ENCODE results near the gene DLGAP1. TPM values are rescaled to one million over a fixed set of nuclear protein-coding genes. Genes with fewer than 3 reads are reported as not detected.
A peak's percentile ranks its signal among the peaks of the same experiment; 100 is the strongest.

The DLGAP1 gene
- total and polyA plus RNA-seq, 2 of the 4 experiments (the other 2 are of a cell fraction) = under 0.01 to 0.09 TPM

DNA sequence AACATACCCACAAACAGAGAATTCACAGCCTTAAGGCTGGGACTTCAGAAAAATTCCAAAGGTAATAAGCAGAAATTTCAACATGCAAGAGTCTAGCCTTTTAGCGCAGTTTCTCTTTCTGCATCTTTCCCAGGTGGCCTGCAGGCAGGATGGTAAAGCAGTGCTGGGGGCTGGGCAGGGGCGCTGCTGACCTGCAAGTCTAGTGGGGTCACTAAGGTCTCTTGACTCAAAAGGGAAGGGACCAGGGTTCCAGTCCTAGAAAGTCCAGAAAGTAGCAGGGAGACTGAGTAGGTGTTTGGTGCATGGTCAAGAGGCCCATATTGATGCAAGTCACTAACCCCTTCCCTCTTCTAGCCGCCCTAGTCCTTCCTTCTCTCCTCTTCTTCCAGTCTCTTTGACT is 835.9 kb downstream of the DLGAP1 start (continued):
- TF ChIP-seq, protein P1, sequence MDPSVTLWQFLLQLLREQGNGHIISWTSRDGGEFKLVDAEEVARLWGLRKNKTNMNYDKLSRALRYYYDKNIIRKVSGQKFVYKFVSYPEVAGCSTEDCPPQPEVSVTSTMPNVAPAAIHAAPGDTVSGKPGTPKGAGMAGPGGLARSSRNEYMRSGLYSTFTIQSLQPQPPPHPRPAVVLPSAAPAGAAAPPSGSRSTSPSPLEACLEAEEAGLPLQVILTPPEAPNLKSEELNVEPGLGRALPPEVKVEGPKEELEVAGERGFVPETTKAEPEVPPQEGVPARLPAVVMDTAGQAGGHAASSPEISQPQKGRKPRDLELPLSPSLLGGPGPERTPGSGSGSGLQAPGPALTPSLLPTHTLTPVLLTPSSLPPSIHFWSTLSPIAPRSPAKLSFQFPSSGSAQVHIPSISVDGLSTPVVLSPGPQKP (IDR thresholded peaks at IDR 0.05; ENCODE audit: borderline replicate concordance, low read depth, low read length) = no peak
- no peak for TF ChIP-seq RCOR1 (IDR thresholded peaks at IDR 0.05; ENCODE audit: insufficient replicate concordance, low read length)
- TF ChIP-seq MAZ (IDR thresholded peaks at IDR 0.05; ENCODE audit: borderline replicate concordance, low read depth, low read length) = no peak

DNA sequence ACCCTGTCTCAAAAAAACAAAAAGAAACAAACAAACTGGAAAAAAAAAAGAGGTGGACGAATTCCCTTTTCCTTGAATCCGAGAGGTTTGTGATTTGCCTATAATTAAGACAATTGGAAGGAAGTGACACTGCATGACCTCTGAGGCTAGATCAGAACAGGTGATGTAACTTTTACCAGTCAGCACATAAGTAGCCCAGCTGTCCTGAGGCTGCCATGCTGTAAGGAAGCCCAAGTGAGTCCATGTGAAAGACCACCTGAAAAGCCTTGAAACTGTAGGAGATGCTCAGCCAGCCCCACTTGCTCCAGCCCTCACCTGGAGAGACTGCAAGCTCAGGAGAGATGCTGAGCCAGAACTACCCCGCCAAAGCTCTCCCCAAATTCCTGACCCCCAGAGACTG is 838.4 kb downstream of the DLGAP1 start:
- H3K4me3 ChIP-seq (ENCODE audit: insufficient read depth, low read depth, low read length) = no peak overlapping the region
- 0 out of 2 replicates have a peak overlapping the region, but pooled peaks have one; percentile 46 for H2BK20ac ChIP-seq (ENCODE audit: low read depth, low read length)
- H3K36me3 ChIP-seq (ENCODE audit: control insufficient read depth, insufficient read depth, low read length) = no peaks in the 10 kb centered on the region
- no peak overlapping the region for H4K5ac ChIP-seq (ENCODE audit: low read depth, low read length)
- no peak overlapping the region for H3K18ac ChIP-seq (ENCODE audit: low read depth, low read length)
- POLR2A ChIA-PET (ENCODE audit: unreplicated experiment) = interaction anchor here (0.7 kb wide), 1 partner anchor 67 kb away, joined by 9 read pairs; no protein-coding TSS in a partner anchor
- ATAC-seq (ENCODE audit: low read depth) = no peak
- no TSS peak for BruUV-seq (replicated peaks)
- H3K9me1 ChIP-seq (ENCODE audit: insufficient read depth, low read length) = 0 out of 2 replicates have a peak, but pooled peaks cover 2% of the 10 kb centered on the region
- no peak overlapping the region for H2AFZ ChIP-seq (replicated peaks; ENCODE audit: low read length, poor library complexity)
- no peak overlapping the region for H3K27ac ChIP-seq (ENCODE audit: insufficient read depth, low read length)
- in situ Hi-C loops (cut with MboI; ENCODE audit: low sequenced_read_pairs) (loop anchor here (25.0 kb wide), 1 partner anchor 629 kb away; no protein-coding TSS in a partner anchor), dilution Hi-C loops (cut with HindIII; ENCODE audit: low sequenced_read_pairs, unreplicated experiment) (no loop called here), intact Hi-C loops (cut with micrococcal nuclease) (no loop called here)
- WGBS, 2 experiments (ENCODE audit: extremely low coverage in 2 of 2, insufficient read length in 1 of 2) = no CpG with 5 or more reads among the region's 3 CpGs
- TF ChIP-seq RCOR1 (IDR thresholded peaks at IDR 0.05; ENCODE audit: insufficient replicate concordance, low read length) (no peak), MXI1 (IDR thresholded peaks at IDR 0.05; ENCODE audit: borderline replicate concordance, low read depth, low read length) (no peak), FOS (IDR thresholded peaks at IDR 0.05; ENCODE audit: low read depth, low read length) (no peak), CHD1 (IDR thresholded peaks at IDR 0.05; ENCODE audit: low read depth, low read length) (no peak)
- TF ChIP-seq, protein P2, sequence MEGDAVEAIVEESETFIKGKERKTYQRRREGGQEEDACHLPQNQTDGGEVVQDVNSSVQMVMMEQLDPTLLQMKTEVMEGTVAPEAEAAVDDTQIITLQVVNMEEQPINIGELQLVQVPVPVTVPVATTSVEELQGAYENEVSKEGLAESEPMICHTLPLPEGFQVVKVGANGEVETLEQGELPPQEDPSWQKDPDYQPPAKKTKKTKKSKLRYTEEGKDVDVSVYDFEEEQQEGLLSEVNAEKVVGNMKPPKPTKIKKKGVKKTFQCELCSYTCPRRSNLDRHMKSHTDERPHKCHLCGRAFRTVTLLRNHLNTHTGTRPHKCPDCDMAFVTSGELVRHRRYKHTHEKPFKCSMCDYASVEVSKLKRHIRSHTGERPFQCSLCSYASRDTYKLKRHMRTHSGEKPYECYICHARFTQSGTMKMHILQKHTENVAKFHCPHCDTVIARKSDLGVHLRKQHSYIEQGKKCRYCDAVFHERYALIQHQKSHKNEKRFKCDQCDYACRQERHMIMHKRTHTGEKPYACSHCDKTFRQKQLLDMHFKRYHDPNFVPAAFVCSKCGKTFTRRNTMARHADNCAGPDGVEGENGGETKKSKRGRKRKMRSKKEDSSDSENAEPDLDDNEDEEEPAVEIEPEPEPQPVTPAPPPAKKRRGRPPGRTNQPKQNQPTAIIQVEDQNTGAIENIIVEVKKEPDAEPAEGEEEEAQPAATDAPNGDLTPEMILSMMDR (conservative IDR thresholded peaks at IDR 0.05; ENCODE audit: low read depth, low read length) = no peak
- H3K27me3 ChIP-seq (ENCODE audit: control insufficient read depth, insufficient read depth, low read length) = no peaks in the 10 kb centered on the region
- H3K56ac ChIP-seq (ENCODE audit: extremely low read depth, insufficient read depth, low read length) = no peak overlapping the region
- no peaks in the 10 kb centered on the region for H4K20me1 ChIP-seq (ENCODE audit: insufficient read depth, low read length)
- H2AK9ac ChIP-seq (replicated peaks; ENCODE audit: low read depth, low read length, poor library complexity) = peak overlapping the region; percentile 17
- no peak overlapping the region for H3K4me2 ChIP-seq (ENCODE audit: low read depth, low read length)
- H4K8ac ChIP-seq (ENCODE audit: low read depth in 2 of 2, low read length in 2 of 2) = no peak overlapping the region
- H2AK5ac ChIP-seq (ENCODE audit: low read depth, low read length) = peak overlapping the region; percentile 11
- peak overlapping the region; percentile 32; the same call in 1 of the 2 replicates for H2BK120ac ChIP-seq (ENCODE audit: low read depth, low read length)
- H4K91ac ChIP-seq (ENCODE audit: insufficient read depth, low read depth, low read length) = 0 out of 2 replicates have a peak overlapping the region, but pooled peaks have one; percentile 3
- H3K14ac ChIP-seq (replicated peaks; ENCODE audit: low read depth, low read length) = no peak overlapping the region
- peaks cover 3% of the 10 kb centered on the region; the same call in 1 of the 2 replicates for H3K9me3 ChIP-seq (ENCODE audit: control insufficient read depth, insufficient read depth, low read length)
- DNase-seq = no peak
- H2BK5ac ChIP-seq (ENCODE audit: low read depth, low read length, poor library complexity, severe bottlenecking) = no peak overlapping the region
- peaks cover 0 to 9% of the 10 kb centered on the region in 2 experiments; a peak in 2 of 4 replicates for H3K79me1 ChIP-seq (ENCODE audit: low read depth in 1 of 2, low read length in 2 of 2)
- H3K23ac ChIP-seq (ENCODE audit: low read depth, low read length) = no peak overlapping the region
- no peak overlapping the region for H3K9ac ChIP-seq (ENCODE audit: low read depth, low read length)
- H3K4me1 ChIP-seq (ENCODE audit: control insufficient read depth, insufficient read depth, low read length) = peaks cover 11% of the 10 kb centered on the region
- H2BK15ac ChIP-seq (ENCODE audit: low read depth, low read length) = 0 out of 3 replicates have a peak overlapping the region, but pooled peaks have one; percentile 14
- CTCF ChIA-PET = no interaction called here
- H3K4ac ChIP-seq (ENCODE audit: low read depth, low read length) = no peak overlapping the region; the same call in 1 of the 2 replicates
